K562 (cell line): ENCODE data around the gene CYSRT1. TPM values are rescaled to one million over a fixed set of nuclear protein-coding genes. Genes with fewer than 3 reads are reported as not detected.

Source experiments
- BRD4 ChIP-seq: fragments of 200-600 bp; sonication (generic); IDR thresholded peaks from 2 replicates; pipeline ENCODE4 v1.6.1; 2017; ENCODE audit warnings: inconsistent platforms
- CCAR2 ChIP-seq: fragments of 200-400 bp; formaldehyde crosslinking; IDR thresholded peaks from 2 replicates; pipeline ENCODE4 v1.6.1; 2017; ENCODE audit warnings: mild to moderate bottlenecking, low read depth, low read length
- HNRNPLL ChIP-seq: fragments of 200-400 bp; formaldehyde crosslinking; IDR thresholded peaks from 2 replicates; pipeline ENCODE4 v1.6.1; 2017; ENCODE audit warnings: low read length, low read depth, mild to moderate bottlenecking; ENCODE audit not compliant: poor library complexity, severe bottlenecking
- L3MBTL2 ChIP-seq: fragments of 450-650 bp; IDR thresholded peaks from 2 replicates; pipeline ENCODE4 v1.6.1; 2016; ENCODE audit warnings: mild to moderate bottlenecking, moderate library complexity
- MGA ChIP-seq: fragments of 450-650 bp; IDR thresholded peaks from 2 replicates; pipeline ENCODE4 v1.6.1; 2016; ENCODE audit warnings: mild to moderate bottlenecking, moderate library complexity
- NFYB ChIP-seq: IDR thresholded peaks from 2 replicates; pipeline ENCODE4 v1.6.1; 2011; ENCODE audit warnings: mild to moderate bottlenecking, moderate library complexity; ENCODE audit not compliant: insufficient read length; ENCODE audit errors: extremely low read depth
- PPARD ChIP-seq: fragments of 250-450 bp; sonication (Bioruptor Pico); IDR thresholded peaks from 2 replicates; pipeline ENCODE4 v1.8.0; 2022; ENCODE audit warnings: inconsistent platforms, mild to moderate bottlenecking, moderate library complexity
- SNRNP70 ChIP-seq: fragments of 200-400 bp; formaldehyde crosslinking; optimal IDR thresholded peaks from 2 replicates; pipeline ENCODE3; 2017; ENCODE audit warnings: low read depth, low read length
- SRF ChIP-seq, 2 experiments: fragments of 250-450, 450-650 bp in 1 of 2; sonication (Bioruptor Pico) in 1 of 2; sonication (generic) in 1 of 2; formaldehyde crosslinking; IDR thresholded peaks; 2 replicates each; pipeline versions ENCODE4 v1.5.0 to v1.5.1; 2020 to 2022; ENCODE audit warnings: mild to moderate bottlenecking in 1 of 2, missing genetic modification reagents in 1 of 2
- STAG1 ChIP-seq: sonication (generic); formaldehyde crosslinking; IDR thresholded peaks from 2 replicates; pipeline ENCODE4 v1.5.0; 2020; ENCODE audit warnings: missing genetic modification reagents, borderline replicate concordance
- ZBTB17 ChIP-seq: fragments of 450-650 bp; formaldehyde crosslinking; IDR thresholded peaks from 2 replicates; pipeline ENCODE4 v1.4.0; 2020; ENCODE audit warnings: mild to moderate bottlenecking
- ZBTB9 ChIP-seq: fragments of 450-650 bp; formaldehyde crosslinking; IDR thresholded peaks from 2 replicates; pipeline ENCODE4 v1.4.0; 2020; ENCODE audit warnings: mild to moderate bottlenecking, moderate library complexity
- ZNF75A ChIP-seq: fragments of 450-650 bp; formaldehyde crosslinking; IDR thresholded peaks from 2 replicates; pipeline ENCODE4 v1.4.0; 2020; ENCODE audit warnings: mild to moderate bottlenecking
- ZSCAN29 ChIP-seq: fragments of 450-650 bp; IDR thresholded peaks from 2 replicates; pipeline ENCODE4 v1.6.1; 2017
- polyA plus RNA-seq, 8 experiments: library from polyadenylated mRNA; depleted of rRNA in 4 of 8; stranded (reverse) in 5 of 8; unstranded in 3 of 8; fragments of >200 nt; fragmentation: Nextera tagmentation in 2 of 8; fragmentation: Illumina TruSeq in 1 of 8; extraction: Ambion mirVana in 2 of 8; extraction: Trizol in 1 of 8; gene quantifications; 2 replicates each; pipeline versions ENCODE4 v1.2.1 to v1.2.3, GENCODE V29; 2011 to 2014; ENCODE audit warnings: inconsistent platforms in 1 of 8, missing spikeins in 1 of 8
- total RNA-seq, 7 experiments: library from RNA; depleted of rRNA in 6 of 7; stranded (reverse); fragments of >200 nt in 6 of 7; fragmentation: Illumina TruSeq in 2 of 7; extraction: Trizol in 2 of 7; gene quantifications; 2 replicates each; pipeline versions ENCODE4 v1.2.1 to v1.2.3, GENCODE V29; 2011 to 2021; ENCODE audit warnings: low replicate concordance in 1 of 7

Gene CYSRT1
- total and polyA plus RNA-seq, 9 of the 15 experiments (the other 6 are each of a cell fraction or from before 2014, with no cell fraction given), result 0.04 to 1.4 (median 0.42) TPM; not detected in 3

- TF ChIP-seq SRF (CRISPR knock-in tag; IDR thresholded peaks at IDR 0.05) (peak in 1 of 2 experiments; percentile 50; a peak in 1 of 4 replicates), ZBTB17 (CRISPR knock-in tag) (no peak), ZNF75A (CRISPR knock-in tag) (no peak), HNRNPLL (peak; percentile 20), SNRNP70 (no peak), ZBTB9 (peak; percentile 62; the same call in 1 of the 2 replicates), L3MBTL2 (peak; percentile 57; the same call in 1 of the 2 replicates), STAG1 (CRISPR knock-in tag) (no peak), PPARD (CRISPR knock-in tag) (no peak), MGA (no peak), CCAR2 (no peak), NFYB (no peak), ZSCAN29 (no peak), BRD4 (peak; percentile 40; the same call in 1 of the 2 replicates)
Measured at GRCh38 chr9:137254624-137255447, 29.9 kb downstream of the CYSRT1 start, which contains the start of gene NELFB (continued).
